Trophoblast cell (in vitro differentiated cells and primary cell): Measurements from ENCODE around the gene DCUN1D3.

Experiments used
- DNase-seq, 2 donors: peaks; one replicate each; pipeline ENCODE4 v3.0.0-alpha.2; 2016
- H2AFZ ChIP-seq: 2 replicates; pipeline ENCODE4 v1.6.1; 2013; ENCODE audit warnings: low read length, moderate library complexity, mild to moderate bottlenecking; ENCODE audit not compliant: insufficient read depth, poor library complexity
- H2AK5ac ChIP-seq: 2 replicates; pipeline ENCODE4 v1.6.1; 2013; ENCODE audit warnings: mild to moderate bottlenecking, low read length
- H2BK120ac ChIP-seq: 2 replicates; pipeline ENCODE4 v1.6.1; 2013; ENCODE audit warnings: low read length, mild to moderate bottlenecking, moderate library complexity; ENCODE audit not compliant: insufficient read depth, poor library complexity
- H2BK12ac ChIP-seq: 2 replicates; pipeline ENCODE4 v1.6.1; 2013; ENCODE audit warnings: mild to moderate bottlenecking, low read length, moderate library complexity
- H2BK5ac ChIP-seq: 2 replicates; pipeline ENCODE4 v1.6.1; 2013; ENCODE audit warnings: low read length, low read depth, moderate library complexity, mild to moderate bottlenecking; ENCODE audit not compliant: poor library complexity
- H3K14ac ChIP-seq: 2 replicates; pipeline ENCODE4 v1.6.1; 2013; ENCODE audit warnings: mild to moderate bottlenecking, low read length
- H3K18ac ChIP-seq: 2 replicates; pipeline ENCODE4 v1.6.1; 2013; ENCODE audit warnings: mild to moderate bottlenecking, low read length
- H3K23ac ChIP-seq: 2 replicates; pipeline ENCODE4 v1.6.1; 2013; ENCODE audit warnings: low read length
- H3K27ac ChIP-seq: 2 replicates; pipeline ENCODE4 v1.5.1; 2013; ENCODE audit warnings: low read depth, mild to moderate bottlenecking, inconsistent platforms, low read length, moderate library complexity
- H3K27me3 ChIP-seq: 2 replicates; pipeline ENCODE4 v1.6.1; 2013; ENCODE audit warnings: inconsistent platforms, mild to moderate bottlenecking, low read length, moderate library complexity; ENCODE audit not compliant: insufficient read depth
- H3K36me3 ChIP-seq, 2 experiments: 1 replicate in 1 of 2; 2 replicates in 1 of 2; pipeline ENCODE4 v1.6.1; 2013; ENCODE audit warnings: low read length in 2 of 2, mild to moderate bottlenecking in 2 of 2, moderate library complexity in 1 of 2; ENCODE audit not compliant: insufficient read depth in 2 of 2, control insufficient read depth in 1 of 2
- H3K4ac ChIP-seq: 2 replicates; pipeline ENCODE4 v1.6.1; 2013; ENCODE audit warnings: low read depth, mild to moderate bottlenecking, low read length, moderate library complexity
- H3K4me1 ChIP-seq, 2 experiments: 1 replicate in 1 of 2; 2 replicates in 1 of 2; pipeline ENCODE4 v1.6.1; 2013; ENCODE audit warnings: low read length in 2 of 2, mild to moderate bottlenecking in 2 of 2, moderate library complexity in 1 of 2; ENCODE audit not compliant: insufficient read depth in 2 of 2, control insufficient read depth in 1 of 2
- H3K4me2 ChIP-seq: 2 replicates; pipeline ENCODE4 v1.6.1; 2013; ENCODE audit warnings: inconsistent platforms, mild to moderate bottlenecking, low read length, moderate library complexity
- H3K4me3 ChIP-seq: 2 replicates; pipeline ENCODE4 v1.5.1; 2013; ENCODE audit warnings: mild to moderate bottlenecking, low read depth, low read length, inconsistent platforms
- H3K79me1 ChIP-seq: one replicate; pipeline ENCODE4 v1.6.1; 2013; ENCODE audit warnings: low read length
- H3K79me2 ChIP-seq: 2 replicates; pipeline ENCODE4 v1.6.1; 2013; ENCODE audit warnings: low read length, mild to moderate bottlenecking; ENCODE audit not compliant: control insufficient read depth, insufficient read depth, poor library complexity
- H3K9ac ChIP-seq: 2 replicates; pipeline ENCODE4 v1.6.1; 2013; ENCODE audit warnings: mild to moderate bottlenecking, low read length
- H3K9me3 ChIP-seq: 2 replicates; pipeline ENCODE4 v1.6.1; 2013; ENCODE audit warnings: low read depth, mild to moderate bottlenecking, control low read depth, inconsistent platforms, low read length; ENCODE audit not compliant: insufficient read depth
- H4K12ac ChIP-seq: 2 replicates; pipeline ENCODE4 v1.6.1; 2013; ENCODE audit warnings: low read depth, mild to moderate bottlenecking, low read length, moderate library complexity
- H4K8ac ChIP-seq: 2 replicates; pipeline ENCODE4 v1.6.1; 2013; ENCODE audit warnings: low read depth, mild to moderate bottlenecking, low read length, moderate library complexity
- H4K91ac ChIP-seq: one replicate; pipeline ENCODE4 v1.6.1; 2013; ENCODE audit warnings: low read depth, mild to moderate bottlenecking, low read length, moderate library complexity
- WGBS: extraction: QIAGEN DNeasy Blood & Tissue Kit; methylation state at CpG from one replicate; pipeline ENCODE4 v1.1.7; 2013; ENCODE audit warnings: missing lambda C conversion rate; ENCODE audit not compliant: insufficient read length, insufficient coverage; ENCODE audit errors: extremely low coverage; 5-methylcytosine and 5-hydroxymethylcytosine counted together

The DCUN1D3 gene

DNA sequence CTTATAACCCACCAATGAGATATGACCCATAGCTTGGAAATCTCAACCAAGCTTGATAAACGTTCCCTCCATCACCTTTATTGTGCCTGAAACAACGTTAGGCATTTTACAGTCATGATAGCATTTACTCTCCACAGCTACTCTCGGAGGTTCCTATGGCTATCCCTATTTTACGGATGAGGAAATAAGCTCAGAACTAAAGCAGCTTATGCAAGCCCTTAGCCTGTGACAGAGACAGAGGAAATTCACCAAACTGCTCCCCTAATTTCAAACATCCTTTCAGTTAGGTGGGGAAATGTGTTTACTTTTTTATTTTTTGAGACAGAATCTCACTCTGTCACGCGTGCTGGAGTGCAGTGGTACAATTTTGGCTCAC is 18.7 kb downstream of the DCUN1D3 start:
- Histone ChIP-seq H3K4me2 (no peak overlapping the region), H3K79me2 (peaks cover 3% of the 10 kb centered on the region), H3K14ac (no peak overlapping the region), H2BK12ac (no peak overlapping the region), H3K23ac (no peak overlapping the region), H3K27ac (no peak overlapping the region), H3K4me1 (peaks cover 2 to 4% of the 10 kb centered on the region in 2 experiments), H2BK120ac (no peak overlapping the region), H3K9me3 (no peaks in the 10 kb centered on the region), H2AK5ac (no peak overlapping the region), H3K4ac (no peak overlapping the region), H4K91ac (no peak overlapping the region), H3K18ac (no peak overlapping the region), H3K27me3 (no peaks in the 10 kb centered on the region), H4K12ac (no peak overlapping the region), H2BK5ac (no peak overlapping the region), H3K4me3 (no peak overlapping the region), H3K9ac (no peak overlapping the region), H3K36me3 (peaks cover 0 to 2% of the 10 kb centered on the region in 2 experiments), H3K79me1 (no peaks in the 10 kb centered on the region), H2AFZ (no peak overlapping the region), H4K8ac (no peak overlapping the region)
- no CpG with 5 or more reads among the region's 6 CpGs for WGBS
- DNase-seq, result no peak

DNA sequence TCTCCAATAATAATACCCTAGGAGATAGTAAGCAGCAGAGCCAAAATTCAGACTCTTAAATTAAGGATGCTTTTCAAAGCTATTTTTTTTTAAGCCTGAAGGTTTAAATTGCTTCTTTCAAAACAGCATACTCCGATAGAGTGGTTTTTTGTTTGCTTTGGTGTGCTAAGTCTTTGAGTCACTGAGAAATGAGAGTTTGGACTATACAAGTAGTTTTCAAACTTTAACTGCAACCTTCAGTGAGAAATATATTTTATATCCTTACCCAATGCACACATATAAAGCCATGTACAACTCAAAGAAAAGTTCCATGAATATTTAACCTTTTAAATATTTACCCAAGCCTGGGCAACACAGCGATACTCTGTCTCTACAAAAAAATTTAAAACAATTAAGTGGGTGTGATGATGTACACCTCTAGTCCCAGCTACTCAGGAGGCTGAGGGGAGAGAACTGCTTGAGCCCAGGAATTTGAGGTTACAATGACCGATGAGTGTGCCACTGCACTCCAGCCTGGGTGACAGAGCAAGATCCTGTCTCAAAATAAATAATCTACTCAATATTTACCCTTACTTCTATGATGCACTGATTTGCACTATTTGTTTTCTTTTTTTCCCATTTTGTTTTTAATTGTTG is 19.2 kb downstream of the DCUN1D3 start:
- H3K27me3 ChIP-seq, result no peaks in the 10 kb centered on the region
- H2AK5ac ChIP-seq, result no peak overlapping the region

GRCh38 chr16:20879175-20880040 is 20.8 kb downstream of the DCUN1D3 start:
- H3K79me2 ChIP-seq, result peaks cover 5% of the 10 kb centered on the region
- WGBS, result no CpG with 5 or more reads among the region's 7 CpGs
- H2BK120ac ChIP-seq, result no peak overlapping the region
- peak in 1 of 2 donors; percentile 25 for DNase-seq
- no peak overlapping the region for H2BK5ac ChIP-seq
- H4K8ac ChIP-seq, result no peak overlapping the region
- H3K27me3 ChIP-seq, result no peaks in the 10 kb centered on the region
- H4K12ac ChIP-seq, result no peak overlapping the region
- no peak overlapping the region for H2AFZ ChIP-seq
- no peak overlapping the region for H3K14ac ChIP-seq
- no peak overlapping the region for H3K23ac ChIP-seq
- no peak overlapping the region for H3K4ac ChIP-seq
- H3K9ac ChIP-seq, result no peak overlapping the region
- no peaks in the 10 kb centered on the region for H3K79me1 ChIP-seq
- no peak overlapping the region for H3K27ac ChIP-seq
- no peak overlapping the region for H2AK5ac ChIP-seq
- no peak overlapping the region for H4K91ac ChIP-seq
- H3K4me1 ChIP-seq, result peaks cover 2 to 4% of the 10 kb centered on the region in 2 experiments
- H3K36me3 ChIP-seq, result peaks cover 0 to 2% of the 10 kb centered on the region in 2 experiments
- H3K9me3 ChIP-seq, result no peaks in the 10 kb centered on the region
- no peak overlapping the region for H3K4me3 ChIP-seq
- H3K4me2 ChIP-seq, result no peak overlapping the region
- no peak overlapping the region for H3K18ac ChIP-seq
- H2BK12ac ChIP-seq, result no peak overlapping the region

More for the DNA sequence above, 19.2 kb downstream of the DCUN1D3 start:
- Histone ChIP-seq H4K91ac (no peak overlapping the region), H2BK120ac (no peak overlapping the region), H4K12ac (no peak overlapping the region), H3K9ac (no peak overlapping the region), H3K79me1 (no peaks in the 10 kb centered on the region), H2BK5ac (no peak overlapping the region), H3K79me2 (peaks cover 4% of the 10 kb centered on the region), H3K4me3 (no peak overlapping the region), H4K8ac (no peak overlapping the region), H2BK12ac (no peak overlapping the region), H3K36me3 (peaks cover 0 to 2% of the 10 kb centered on the region in 2 experiments), H3K4ac (no peak overlapping the region), H3K18ac (no peak overlapping the region), H3K23ac (no peak overlapping the region), H3K27ac (no peak overlapping the region), H3K4me1 (peaks cover 2 to 4% of the 10 kb centered on the region in 2 experiments), H3K4me2 (no peak overlapping the region), H3K14ac (no peak overlapping the region), H2AFZ (no peak overlapping the region), H3K9me3 (no peaks in the 10 kb centered on the region)
- WGBS, result no CpG with 5 or more reads among the region's 3 CpGs
- DNase-seq, result no peak

DNA sequence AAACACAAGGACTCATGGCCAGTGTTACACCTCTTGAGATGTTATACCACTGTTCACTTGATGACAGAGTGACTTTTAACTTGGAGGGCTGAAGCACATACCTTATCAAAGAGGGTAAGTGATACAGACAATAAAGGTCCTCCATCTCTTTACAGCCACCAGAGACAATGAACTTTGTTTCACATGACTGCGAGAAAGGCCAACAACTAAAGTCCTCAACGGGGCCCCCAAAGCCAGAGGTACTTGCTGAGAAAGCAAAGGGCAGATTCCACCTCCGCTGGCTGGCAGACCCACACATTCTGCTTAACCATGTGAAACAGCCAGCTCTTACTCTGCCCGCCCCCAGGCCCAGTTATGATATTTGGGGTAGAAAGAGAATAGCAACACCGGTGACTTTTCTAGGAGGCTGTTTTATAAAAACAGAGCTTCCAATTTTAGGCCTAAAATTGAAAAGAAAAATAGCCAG is 21.4 kb downstream of the DCUN1D3 start:
- Histone ChIP-seq H3K79me2 (peaks cover 5% of the 10 kb centered on the region), H3K27me3 (no peaks in the 10 kb centered on the region), H2BK5ac (no peak overlapping the region), H2AFZ (no peak overlapping the region), H3K36me3 (peaks cover 0 to 2% of the 10 kb centered on the region in 2 experiments), H3K9me3 (no peaks in the 10 kb centered on the region), H3K14ac (no peak overlapping the region), H2BK120ac (no peak overlapping the region), H3K4me2 (no peak overlapping the region), H3K79me1 (no peaks in the 10 kb centered on the region), H3K4me3 (no peak overlapping the region), H3K27ac (no peak overlapping the region), H3K9ac (no peak overlapping the region), H3K4ac (no peak overlapping the region), H4K91ac (no peak overlapping the region), H4K12ac (no peak overlapping the region), H4K8ac (no peak overlapping the region), H3K23ac (no peak overlapping the region), H3K18ac (no peak overlapping the region), H3K4me1 (peaks cover 0 to 5% of the 10 kb centered on the region in 2 experiments), H2AK5ac (no peak overlapping the region), H2BK12ac (no peak overlapping the region)
- WGBS, result no CpG with 5 or more reads among the region's 5 CpGs
- no peak for DNase-seq
